ENCODE measurements around the gene FLNB. TPM values are rescaled to one million over a fixed set of nuclear protein-coding genes. Genes with fewer than 3 reads are reported as not detected.

The FLNB gene
- total RNA-seq, 2 donors from 2014 or later = 96.9 to 139 TPM

- H3K4me3 ChIP-seq = peak overlapping the region; percentile 40
- TF ChIP-seq CTCF (IDR thresholded peaks at IDR 0.05) = no peak
- H3K36me3 ChIP-seq = no peaks in the 10 kb centered on the region
- H3K27me3 ChIP-seq (replicated peaks; ENCODE audit: insufficient read depth) = no peaks in the 10 kb centered on the region
- H3K27ac ChIP-seq = peak overlapping the region; percentile 76 to 77
- peaks cover 17 to 84% of the 10 kb centered on the region in 2 donors for H3K4me1 ChIP-seq (ENCODE audit: control insufficient read depth in 1 of 2, low read depth in 2 of 2)
- H3K9me3 ChIP-seq = no peaks in the 10 kb centered on the region
- ATAC-seq (ENCODE audit: insufficient number of reproducible peaks, low FRiP score, low read depth) = peak; percentile 45
- DNase-seq (ENCODE audit: low spot score) = no peak
These were observed 51.4 kb downstream of the FLNB start for GRCh38 chr3:58059349-58060321.

GRCh38 chr3:58062472-58062871 lies 54.2 kb downstream of the FLNB start:
- Histone ChIP-seq H3K27ac (peak overlapping the region; percentile 80 to 87), H3K4me3 (no peak overlapping the region), H3K4me1 (ENCODE audit: control insufficient read depth in 1 of 2, low read depth in 2 of 2) (peaks cover 24 to 98% of the 10 kb centered on the region in 2 donors), H3K27me3 (replicated peaks; ENCODE audit: insufficient read depth) (no peaks in the 10 kb centered on the region), H3K36me3 (no peaks in the 10 kb centered on the region), H3K9me3 (no peaks in the 10 kb centered on the region)
- no peak for TF ChIP-seq CTCF (IDR thresholded peaks at IDR 0.05)
- ATAC-seq (ENCODE audit: insufficient number of reproducible peaks, low FRiP score, low read depth) = no peak
- DNase-seq (ENCODE audit: low spot score) = no peak

GRCh38 chr3:58063022-58063815 lies 55.0 kb downstream of the FLNB start:
- Histone ChIP-seq H3K4me1 (ENCODE audit: control insufficient read depth in 1 of 2, low read depth in 2 of 2) (peaks cover 29 to 98% of the 10 kb centered on the region in 2 donors), H3K4me3 (no peak overlapping the region), H3K27ac (peak overlapping the region; percentile 80 to 87), H3K36me3 (no peaks in the 10 kb centered on the region), H3K9me3 (no peaks in the 10 kb centered on the region), H3K27me3 (replicated peaks; ENCODE audit: insufficient read depth) (no peaks in the 10 kb centered on the region)
- no peak for ATAC-seq (ENCODE audit: insufficient number of reproducible peaks, low FRiP score, low read depth)
- peak; percentile 67 for DNase-seq (ENCODE audit: low spot score)
- no peak for TF ChIP-seq CTCF (IDR thresholded peaks at IDR 0.05)

GRCh38 chr3:58064923-58065638 lies 56.9 kb downstream of the FLNB start:
- Histone ChIP-seq H3K27me3 (replicated peaks; ENCODE audit: insufficient read depth) (no peaks in the 10 kb centered on the region), H3K4me1 (ENCODE audit: control insufficient read depth in 1 of 2, low read depth in 2 of 2) (peaks cover 31 to 96% of the 10 kb centered on the region in 2 donors), H3K27ac (peak overlapping the region; percentile 80 to 87), H3K4me3 (no peak overlapping the region), H3K36me3 (no peaks in the 10 kb centered on the region), H3K9me3 (no peaks in the 10 kb centered on the region)
- no peak for TF ChIP-seq CTCF (IDR thresholded peaks at IDR 0.05)
- ATAC-seq (ENCODE audit: insufficient number of reproducible peaks, low FRiP score, low read depth) (no peak), DNase-seq (ENCODE audit: low spot score) (no peak)

Measured in thoracic aorta (tissue), 2 donors.